ENCODE results near the gene SAMD4A.
"Not testable (repeated sequence)": the region's sequence is repeated elsewhere in the genome, so short reads cannot be mapped to it uniquely, and the experiment has no call there.

Gene SAMD4A

GRCh38 chr14:54787261-54787660 lies 220.3 kb downstream of the SAMD4A start:
- no peak for DNase-seq

GRCh38 chr14:54788701-54789100 lies 221.8 kb downstream of the SAMD4A start:
- DNase-seq, result no peak

DNA sequence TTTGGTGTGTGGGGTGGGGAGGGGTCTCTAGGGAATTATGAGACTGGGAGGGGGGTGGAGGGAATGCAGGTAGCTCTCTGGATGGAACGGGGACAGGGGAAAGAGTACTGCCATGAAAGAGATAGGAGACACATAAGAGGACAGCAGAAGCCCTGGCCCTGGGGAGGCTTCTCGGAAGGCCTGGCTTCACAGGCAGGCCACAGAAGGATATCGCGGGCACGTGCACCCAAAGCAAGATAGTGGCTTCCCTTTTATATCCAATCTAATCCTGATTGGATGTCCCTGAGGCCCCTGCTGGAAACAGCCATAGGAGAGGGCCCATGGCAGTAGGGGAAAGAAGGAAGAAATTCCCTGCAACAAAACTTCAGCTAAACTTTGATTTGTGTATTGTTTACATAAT lies 222.2 kb downstream of the SAMD4A start:
- DNase-seq, result no peak

DNA sequence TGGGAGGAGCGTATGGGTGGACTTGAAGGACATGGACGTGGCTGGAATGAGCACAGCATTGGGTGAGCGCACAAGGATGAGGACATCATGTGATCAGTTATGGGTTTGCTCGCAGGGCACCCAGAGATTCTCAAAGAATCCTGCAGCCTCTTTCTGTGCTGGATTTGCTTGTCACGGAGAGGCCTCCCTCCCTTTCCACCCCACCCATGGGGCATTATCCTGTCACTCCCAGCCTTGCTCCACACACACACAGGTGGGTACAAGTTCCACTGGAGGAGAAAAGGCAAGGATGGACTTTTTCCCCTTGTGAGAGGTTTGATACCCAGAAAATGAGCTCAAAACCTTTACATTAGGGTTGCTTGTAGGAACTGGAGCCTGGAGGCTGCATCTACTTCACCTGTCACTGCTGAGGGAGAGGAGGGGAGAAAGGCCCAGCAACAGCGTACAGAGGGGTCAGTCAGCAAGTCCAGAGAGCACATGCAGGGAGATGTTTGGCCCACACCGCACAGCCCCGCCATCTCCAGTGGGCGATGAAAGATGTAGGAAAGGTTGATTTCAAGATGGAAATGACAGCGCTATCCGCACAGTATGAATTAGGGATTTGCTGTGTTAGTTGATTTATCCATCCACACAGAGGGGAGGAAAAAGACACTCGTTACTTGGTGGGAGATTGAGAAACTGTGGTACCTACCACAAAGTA lies 223.0 kb downstream of the SAMD4A start:
- DNase-seq, result no peak

- DNase-seq, result no peak
Measured at GRCh38 chr14:54791001-54791400, 224.1 kb downstream of the SAMD4A start.

DNA sequence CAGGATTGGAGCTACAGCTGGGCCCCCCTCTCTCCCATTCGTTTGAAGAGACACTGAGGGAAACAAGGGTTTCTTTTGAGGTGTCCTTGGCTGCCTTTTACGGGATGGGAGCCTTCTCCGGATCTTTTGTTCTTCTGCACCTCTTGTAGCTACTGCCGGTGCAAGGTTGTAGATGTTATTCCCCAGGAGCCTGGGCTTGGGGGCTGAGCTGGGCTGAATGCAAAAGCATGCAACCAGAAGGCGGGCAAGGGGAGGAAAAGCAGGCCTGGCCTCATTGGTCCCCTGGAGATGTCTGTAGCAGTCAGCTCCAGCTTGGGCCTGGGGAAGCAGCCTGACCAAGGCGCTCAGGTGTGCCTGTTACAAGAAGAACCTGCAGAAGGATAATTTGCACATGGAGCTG lies 225.4 kb downstream of the SAMD4A start:
- DNase-seq, result no peak

DNA sequence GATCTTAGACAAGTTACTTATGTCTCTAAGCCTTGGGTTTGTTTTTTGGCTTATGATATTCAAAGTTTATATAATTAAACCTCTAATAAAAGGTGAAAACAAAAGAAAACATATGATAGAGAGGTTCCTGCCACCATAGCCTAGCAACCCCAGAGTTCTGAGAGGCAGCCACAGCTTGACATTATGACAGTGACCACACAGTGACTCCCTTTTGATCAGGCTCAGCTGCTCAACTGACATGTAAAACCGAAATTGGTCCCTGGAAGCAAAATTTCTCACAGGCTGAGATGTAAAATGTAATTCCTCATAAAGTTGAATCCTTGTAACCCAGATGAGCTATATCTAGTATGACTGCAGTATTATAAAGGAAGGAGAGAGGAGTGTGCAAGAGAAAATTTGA lies 227.2 kb downstream of the SAMD4A start:
- no peak for DNase-seq

DNA sequence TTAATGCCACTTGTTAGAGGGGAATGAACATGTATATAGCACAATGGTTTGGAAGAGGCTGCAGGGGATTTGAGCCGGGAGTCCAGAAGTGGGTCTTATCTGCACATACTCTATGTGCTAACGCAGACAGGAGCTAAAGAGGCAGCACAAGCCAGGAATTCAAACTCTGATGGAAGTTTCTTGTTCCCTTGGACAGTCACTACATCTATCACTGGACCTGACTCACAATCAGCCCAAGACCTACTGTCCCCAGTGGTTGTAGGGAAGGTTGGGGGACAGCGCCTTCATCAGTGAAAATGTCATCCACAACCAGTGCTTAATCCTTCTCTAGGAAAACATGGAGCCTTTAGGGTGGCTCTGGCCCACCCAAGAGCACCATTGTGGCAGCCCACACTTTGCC lies 227.9 kb downstream of the SAMD4A start:
- DNase-seq, result no peak

DNA sequence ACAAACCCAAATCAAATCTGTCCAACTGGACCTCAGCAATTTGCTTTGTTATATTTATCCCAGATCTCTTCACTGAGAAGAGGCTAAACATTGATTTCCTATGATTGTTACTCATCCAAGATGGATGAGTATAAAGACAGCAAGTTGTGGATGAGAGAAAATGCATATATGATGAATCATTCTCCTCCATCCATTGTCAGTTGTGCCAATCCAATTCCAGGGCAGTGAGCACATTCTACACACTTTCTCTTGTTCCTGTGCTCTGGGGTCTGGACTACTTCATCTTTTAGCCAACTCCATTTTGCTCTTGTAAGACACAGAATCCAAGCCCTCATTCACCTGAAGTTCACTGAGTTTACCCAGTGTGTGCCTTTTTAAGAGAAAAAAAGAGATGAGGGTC lies 230.0 kb downstream of the SAMD4A start:
- DNase-seq, result no peak

DNA sequence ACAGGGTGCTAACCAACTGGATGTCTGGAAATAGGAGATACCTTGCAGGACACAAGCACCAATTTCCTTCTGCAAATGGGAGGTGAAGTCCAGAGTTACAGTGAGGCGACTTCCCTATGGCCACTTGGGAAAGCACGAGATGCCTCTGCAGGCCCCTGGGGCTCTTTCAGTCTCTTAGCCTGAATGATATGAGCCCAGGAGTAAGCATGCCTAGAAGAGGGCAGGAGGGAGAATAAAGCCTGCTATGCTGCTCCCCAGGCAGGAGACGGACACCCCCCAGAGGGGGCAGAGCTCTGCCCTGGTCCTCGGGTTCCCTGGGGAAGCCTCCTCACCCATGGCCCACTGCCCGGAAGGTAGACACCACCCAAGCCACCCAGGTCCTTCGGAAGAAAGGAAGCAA lies 230.6 kb downstream of the SAMD4A start:
- DNase-seq, result no peak

DNA sequence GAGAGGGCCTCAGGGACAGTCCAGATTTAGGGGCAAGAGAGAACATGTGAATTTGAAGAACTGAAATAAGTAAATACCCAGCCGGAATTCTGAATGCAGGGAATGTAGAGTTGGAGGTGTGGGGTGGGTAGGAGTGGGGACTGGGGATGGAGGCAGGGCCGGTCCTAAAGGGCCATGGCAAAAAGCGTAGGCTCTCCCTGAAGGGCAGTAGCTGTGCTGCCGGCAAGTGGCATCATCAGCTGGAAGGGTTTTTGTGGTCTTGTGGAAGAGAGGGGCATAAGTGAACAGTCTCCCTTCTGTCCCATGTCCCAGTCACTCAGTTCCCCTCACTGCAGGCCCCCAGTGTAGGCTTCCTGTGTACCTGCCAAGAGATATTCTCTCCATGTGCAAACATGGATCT lies 231.1 kb downstream of the SAMD4A start:
- DNase-seq, result no peak

GRCh38 chr14:54798465-54799124 lies 231.7 kb downstream of the SAMD4A start:
- no peak for DNase-seq

DNA sequence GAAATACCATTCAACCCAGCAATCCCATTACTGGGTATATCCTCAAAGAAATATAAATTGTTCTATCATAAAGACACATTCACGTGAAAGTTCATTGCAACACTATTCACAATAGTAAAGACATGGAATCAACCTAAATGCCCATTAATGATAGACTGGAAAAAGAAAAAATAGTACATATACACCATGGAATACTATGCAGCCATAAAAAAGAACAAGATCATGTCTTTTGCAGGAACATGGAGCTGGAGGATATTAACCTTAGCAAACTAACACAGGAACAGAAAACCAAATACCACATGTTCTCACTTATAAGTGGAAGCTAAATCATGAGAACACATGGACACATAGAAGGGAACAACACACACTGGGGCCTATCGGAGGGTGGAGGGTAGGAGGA lies 234.6 kb downstream of the SAMD4A start:
- not testable (repeated sequence) for DNase-seq

- no peak for DNase-seq
Measured at GRCh38 chr14:54803396-54803795, 236.5 kb downstream of the SAMD4A start.

DNA sequence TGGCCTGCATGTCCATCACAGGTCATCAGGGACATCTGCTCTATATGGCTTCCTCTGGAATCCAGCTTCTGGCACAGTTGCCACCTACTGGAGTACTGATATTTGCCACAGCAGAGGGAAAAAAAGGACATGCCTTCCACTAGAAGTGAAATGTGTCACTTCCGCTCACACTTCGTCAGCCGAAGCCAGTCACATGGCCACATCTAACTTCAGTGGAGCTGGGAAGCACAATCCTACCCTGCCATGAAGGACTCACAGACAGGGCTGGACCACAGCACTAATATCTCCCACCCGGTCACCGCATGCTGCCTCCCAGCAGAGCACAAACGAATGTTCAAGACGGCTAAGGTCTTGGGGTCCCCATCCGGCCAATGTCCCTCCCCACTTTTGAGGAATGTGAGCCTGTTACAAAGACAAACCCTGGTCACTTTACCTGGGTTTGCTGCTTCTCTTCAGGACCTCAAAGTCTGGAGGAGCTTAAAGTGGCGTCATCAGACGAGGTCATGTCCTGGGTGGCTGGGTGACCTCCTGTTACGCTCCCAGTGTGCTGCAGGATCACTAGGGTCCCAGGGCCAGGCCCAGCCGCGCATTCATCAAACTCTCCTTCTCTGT lies 237.1 kb downstream of the SAMD4A start:
- DNase-seq, result no peak

GRCh38 chr14:54804538-54805041 lies 237.7 kb downstream of the SAMD4A start:
- no peak for DNase-seq

DNA sequence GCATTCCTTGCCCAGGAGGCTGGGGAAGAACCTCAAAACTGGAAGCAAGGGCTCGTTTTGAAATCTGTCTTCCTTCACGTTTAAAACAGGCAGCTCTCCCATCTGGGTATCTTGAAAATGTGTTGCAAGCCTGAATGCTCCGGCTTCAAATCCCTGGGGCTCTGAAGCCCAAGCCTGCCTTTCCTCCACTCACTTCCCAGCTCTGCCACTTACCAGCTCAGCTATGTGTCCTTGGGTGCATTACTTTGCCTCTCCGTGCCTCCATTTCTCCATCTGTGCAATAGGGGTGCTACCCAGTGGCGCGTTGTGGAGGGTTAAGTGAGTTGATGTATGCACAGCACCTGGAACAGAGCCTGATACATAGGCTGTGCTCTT lies 238.1 kb downstream of the SAMD4A start:
- DNase-seq, result no peak

GRCh38 chr14:54805445-54806322 lies 238.8 kb downstream of the SAMD4A start:
- DNase-seq, result peak; percentile 64

- no peak for DNase-seq
Measured at GRCh38 chr14:54806616-54807015, 239.7 kb downstream of the SAMD4A start.

DNA sequence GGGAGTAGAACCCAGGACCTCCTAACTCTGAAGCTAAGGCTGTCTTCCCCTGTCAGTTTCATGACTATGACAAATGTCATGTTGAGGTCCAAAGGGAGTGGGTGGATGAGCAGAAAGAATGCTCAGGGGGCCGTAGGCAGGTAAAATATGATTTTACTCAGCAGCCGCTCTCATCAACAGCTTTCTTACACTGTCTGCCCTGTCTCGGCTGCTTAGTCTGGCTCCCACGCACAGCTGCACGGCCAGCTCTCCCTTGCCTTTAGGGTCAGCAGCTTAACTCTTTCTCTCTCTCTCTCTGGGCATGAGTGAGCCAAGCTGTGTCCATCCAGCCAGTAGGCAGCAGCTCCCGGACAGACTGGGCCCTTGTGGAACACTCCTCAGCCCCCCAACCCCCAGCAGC lies 240.5 kb downstream of the SAMD4A start:
- DNase-seq, result no peak

DNA sequence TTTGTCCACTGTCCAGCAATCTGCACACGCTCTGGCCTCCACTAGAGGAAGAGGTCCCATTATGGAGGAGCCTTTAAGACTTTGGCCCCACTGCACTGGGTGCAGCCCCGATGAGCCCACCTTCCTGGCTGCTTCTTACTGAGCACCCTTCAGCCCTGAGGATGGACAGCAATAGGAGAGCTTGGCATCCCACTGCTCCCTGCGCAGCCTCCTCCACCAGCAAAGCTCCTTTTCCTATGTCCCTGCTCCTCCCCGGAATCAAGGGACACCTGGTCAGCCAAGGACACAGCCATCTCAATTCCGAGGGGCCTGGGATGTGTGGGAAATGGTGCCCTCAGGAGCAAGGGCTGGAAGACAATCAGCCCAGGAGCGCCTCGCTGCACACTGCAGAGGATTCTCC lies 241.0 kb downstream of the SAMD4A start:
- DNase-seq, result no peak

DNA sequence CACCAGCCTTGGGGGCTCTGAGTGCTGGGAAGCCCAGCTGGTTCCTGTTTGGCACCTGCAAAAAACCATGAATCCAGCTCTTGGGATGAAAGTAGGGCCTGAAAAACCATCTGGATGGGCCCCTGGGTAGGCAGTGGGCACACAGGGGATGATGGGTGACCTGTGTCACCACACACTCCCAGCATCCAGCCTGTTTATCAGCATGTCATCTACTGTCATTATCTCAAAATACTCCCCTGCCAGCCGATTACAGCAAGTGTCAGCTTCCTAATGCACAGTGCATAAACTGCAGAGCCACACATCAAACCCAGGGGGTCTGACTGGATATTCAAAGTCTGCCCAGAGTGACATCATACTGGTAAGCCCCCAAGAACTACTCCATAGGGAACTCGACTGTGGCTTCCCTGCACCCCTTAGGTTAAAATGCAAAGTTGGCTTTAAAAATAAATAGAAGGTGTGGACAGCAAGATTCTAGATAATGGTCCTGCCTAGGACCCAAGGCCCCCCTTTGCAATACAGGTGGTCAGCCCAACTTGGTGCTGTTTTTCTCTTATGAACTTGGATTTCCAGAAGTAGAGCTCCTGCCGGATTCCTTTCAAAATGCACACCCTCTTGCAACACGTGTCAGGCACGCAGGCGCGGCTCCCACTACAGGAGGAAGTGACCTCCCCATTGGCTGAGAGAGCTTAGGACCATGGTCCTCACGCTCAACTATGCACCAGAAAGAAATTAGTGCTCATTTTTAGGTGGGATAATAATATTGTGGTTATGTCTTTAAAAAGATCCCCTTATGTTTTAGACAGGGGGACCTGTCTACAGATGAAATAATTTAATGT lies 241.6 kb downstream of the SAMD4A start:
- no peak for DNase-seq
